Gastroesophageal sphincter (tissue), 3 donors: Measurements from ENCODE around the gene THEMIS.

Source experiments
- POLR2AphosphoS5 ChIP-seq: sonication (generic); formaldehyde crosslinking; IDR thresholded peaks from one replicate; pipeline ENCODE4 v1.6.1; 2017; ENCODE audit warnings: antibody characterized with exemption
- TF ChIP-seq, protein P1 (sequence below), 4 experiments: fragments of 200-600 bp in 2 of 4; fragments of 450-650 bp in 2 of 4; sonication (generic) in 1 of 4; IDR thresholded peaks; one replicate each; pipeline ENCODE4 v1.5.1; 2017 to 2019; ENCODE audit warnings: antibody characterized with exemption in 4 of 4, mild to moderate bottlenecking in 2 of 4, moderate library complexity in 2 of 4

DNA sequence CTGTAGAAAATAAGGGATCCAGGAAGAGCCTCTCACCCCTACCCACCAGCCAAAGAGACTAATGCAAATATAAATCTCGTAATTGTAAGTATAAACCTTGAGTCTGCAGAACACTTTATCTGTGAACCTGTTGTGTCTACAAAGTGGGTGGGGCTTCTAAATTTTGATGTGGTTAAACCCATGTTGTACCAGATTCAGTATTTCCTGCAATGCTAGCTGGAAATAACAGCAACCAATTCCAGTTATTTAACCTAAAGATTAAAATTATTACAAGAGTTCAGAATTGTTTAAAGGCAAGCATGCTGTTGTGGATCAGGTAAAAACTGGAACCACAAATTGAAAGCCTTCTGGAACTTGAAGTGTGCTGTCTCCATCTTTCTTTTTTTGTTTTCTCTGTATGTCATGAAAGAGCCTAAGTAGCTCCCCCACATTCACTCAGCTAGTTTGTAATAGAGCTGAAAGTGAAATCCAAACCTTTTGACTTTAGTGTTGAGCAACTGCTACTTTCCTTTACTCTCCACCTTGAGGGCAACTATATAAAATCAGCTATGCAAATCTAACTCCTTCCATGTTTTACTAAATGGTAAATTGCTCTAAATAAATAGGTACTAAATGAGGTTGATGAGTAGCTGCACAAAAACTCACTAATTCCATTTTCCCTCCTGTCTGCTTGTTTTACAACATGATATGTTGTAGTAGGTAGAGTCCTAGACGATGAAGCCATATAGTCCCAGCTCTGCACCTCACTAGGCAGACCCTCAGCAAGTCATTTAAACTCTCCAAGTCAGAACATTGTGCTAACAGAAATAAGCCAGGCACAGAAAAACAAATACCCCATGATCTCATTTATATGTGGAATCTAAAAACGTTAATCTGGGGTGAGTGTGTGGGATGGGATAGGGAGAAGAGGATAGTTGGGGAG, 17.9 kb upstream of the THEMIS start:
- TF ChIP-seq, protein P1, sequence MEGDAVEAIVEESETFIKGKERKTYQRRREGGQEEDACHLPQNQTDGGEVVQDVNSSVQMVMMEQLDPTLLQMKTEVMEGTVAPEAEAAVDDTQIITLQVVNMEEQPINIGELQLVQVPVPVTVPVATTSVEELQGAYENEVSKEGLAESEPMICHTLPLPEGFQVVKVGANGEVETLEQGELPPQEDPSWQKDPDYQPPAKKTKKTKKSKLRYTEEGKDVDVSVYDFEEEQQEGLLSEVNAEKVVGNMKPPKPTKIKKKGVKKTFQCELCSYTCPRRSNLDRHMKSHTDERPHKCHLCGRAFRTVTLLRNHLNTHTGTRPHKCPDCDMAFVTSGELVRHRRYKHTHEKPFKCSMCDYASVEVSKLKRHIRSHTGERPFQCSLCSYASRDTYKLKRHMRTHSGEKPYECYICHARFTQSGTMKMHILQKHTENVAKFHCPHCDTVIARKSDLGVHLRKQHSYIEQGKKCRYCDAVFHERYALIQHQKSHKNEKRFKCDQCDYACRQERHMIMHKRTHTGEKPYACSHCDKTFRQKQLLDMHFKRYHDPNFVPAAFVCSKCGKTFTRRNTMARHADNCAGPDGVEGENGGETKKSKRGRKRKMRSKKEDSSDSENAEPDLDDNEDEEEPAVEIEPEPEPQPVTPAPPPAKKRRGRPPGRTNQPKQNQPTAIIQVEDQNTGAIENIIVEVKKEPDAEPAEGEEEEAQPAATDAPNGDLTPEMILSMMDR (IDR thresholded peaks at IDR 0.05) = no peak
- TF ChIP-seq POLR2AphosphoS5 = no peak
